HG03135 (cell line): ENCODE measurements around the gene ACAP2.
"Not testable (repeated sequence)": the region's sequence is repeated elsewhere in the genome, so short reads cannot be mapped to it uniquely, and the experiment has no call there.

Source experiments
- ATAC-seq: cut with Tn5 transposase; IDR thresholded peaks from one replicate; pipeline ENCODE4 v1.9.1; 2021; ENCODE audit warnings: mild to moderate bottlenecking, moderate library complexity; ENCODE audit not compliant: unreplicated experiment

The ACAP2 gene

DNA sequence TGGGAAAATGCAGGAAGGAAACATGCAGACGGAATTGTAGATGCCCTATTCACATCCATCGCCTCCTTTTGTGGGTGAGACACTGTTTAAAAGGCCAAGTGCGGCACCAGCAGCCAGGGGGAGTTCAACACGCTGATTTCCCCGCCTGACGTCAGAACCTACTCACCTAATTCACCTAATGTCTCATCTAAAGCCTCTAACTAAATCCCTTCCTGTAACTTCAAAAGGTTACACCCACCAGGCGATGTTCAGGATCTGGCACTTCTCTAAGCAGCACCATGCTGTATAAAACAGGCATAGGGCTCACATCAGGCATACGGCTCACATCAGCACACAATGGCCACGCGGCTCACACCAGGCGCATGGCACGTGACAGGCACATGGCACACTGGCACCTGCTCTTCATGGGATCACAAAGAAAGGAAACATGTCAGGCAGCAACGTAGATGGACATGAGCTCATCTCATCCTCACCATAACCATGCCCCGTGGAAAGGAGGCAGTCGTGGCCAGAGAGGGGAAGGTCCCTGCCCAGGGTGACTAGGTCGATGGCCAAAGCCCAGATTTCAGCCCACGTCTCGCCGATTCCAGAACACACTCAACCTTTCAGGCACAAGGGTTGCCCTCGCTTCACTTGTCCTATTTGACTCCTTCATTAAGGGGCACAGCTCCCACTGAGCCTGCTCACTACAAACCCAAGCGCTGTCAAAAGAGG, 193.6 kb downstream of the ACAP2 start:
- no peak for ATAC-seq

DNA sequence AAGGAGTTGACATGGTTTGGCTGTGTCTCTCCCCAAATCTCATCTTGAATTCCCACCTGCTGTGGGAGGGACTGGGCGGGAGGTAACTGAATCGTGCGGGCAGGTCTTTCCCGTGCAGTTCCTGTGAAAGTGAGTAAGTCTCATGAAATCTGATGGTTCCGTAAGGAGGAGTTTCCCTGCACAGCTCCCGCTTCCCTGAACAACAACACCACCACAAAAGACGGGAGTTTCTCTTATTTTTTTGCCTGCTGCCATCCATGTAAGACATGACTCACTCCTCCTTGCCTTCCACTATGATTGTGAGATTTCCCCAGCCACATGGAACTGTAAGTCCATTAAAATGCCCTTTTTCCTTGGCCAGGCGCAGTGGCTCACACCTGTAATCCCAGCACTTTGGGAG, 194.5 kb downstream of the ACAP2 start:
- ATAC-seq = no peak

DNA sequence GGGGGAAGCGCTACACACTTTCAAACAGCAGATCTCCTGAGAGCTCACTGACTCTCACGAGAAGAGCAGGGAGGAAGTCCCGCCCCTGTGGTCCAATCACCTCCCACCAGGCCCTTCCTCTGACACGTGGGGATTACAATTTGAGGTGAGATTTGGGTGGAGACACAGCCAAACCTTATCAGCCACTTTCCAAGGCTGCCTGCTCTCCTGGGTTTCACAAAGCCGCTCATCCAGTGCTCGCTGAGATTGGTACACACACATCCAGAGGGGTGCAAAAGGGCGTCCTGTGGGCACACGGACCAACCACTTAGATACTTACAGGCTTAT, 195.0 kb downstream of the ACAP2 start:
- ATAC-seq = no peak

DNA sequence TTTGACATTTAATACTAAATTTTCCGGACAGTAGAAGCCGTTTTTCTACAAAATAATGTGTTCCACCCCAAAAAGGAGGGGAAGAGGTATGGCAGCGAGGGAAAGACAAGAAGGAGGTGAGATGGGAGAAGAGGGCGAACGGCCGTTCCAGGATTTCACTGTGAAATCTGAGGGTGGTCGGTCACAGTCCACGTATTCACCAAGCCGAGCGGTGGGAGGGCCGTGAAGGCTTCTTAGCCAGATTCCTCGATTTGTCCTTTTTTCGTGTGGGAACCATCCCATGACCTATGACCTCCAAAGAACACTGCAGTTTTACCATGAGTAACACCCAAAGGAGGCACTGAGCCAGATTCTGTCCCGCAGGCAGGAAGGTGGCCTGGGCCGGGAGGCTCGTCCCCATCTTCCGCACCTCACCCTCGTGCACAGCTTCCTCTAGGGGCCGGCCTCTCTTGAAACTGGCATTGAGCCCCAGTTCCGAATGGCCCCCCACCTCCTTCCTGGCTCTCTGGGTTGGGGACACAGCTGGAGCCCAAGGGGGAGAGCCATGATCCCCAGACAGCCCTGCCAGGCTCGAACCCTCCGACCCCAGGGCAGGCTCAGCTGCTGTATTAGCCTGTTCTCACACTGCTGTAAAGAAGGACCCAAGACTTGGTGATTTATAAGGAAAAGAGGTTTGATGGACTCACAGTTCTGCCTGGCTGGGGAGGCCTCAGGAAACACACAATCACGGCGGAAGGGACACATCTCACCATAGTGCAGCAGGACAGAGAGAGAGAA, 195.5 kb downstream of the ACAP2 start:
- no peak for ATAC-seq

DNA sequence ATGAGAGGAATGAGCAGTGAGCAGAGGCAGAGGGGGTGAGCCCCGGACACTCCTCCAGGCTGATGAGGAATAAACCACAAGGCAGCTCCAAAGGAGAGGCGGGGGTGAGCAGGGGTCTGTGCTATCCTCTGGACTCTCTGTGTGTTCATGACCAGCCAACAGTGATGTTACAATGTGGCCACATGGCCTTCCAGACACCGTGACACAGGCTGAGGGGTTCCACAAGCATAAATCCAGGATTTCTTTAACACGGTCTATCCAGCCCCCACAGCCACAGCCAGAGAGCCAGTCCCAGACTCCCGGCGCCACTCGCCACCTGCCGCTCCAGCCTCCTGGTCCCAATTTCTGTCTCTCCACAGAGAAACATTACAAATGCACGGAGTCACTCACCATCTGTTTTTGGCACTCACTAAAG, 196.2 kb downstream of the ACAP2 start:
- ATAC-seq = no peak

DNA sequence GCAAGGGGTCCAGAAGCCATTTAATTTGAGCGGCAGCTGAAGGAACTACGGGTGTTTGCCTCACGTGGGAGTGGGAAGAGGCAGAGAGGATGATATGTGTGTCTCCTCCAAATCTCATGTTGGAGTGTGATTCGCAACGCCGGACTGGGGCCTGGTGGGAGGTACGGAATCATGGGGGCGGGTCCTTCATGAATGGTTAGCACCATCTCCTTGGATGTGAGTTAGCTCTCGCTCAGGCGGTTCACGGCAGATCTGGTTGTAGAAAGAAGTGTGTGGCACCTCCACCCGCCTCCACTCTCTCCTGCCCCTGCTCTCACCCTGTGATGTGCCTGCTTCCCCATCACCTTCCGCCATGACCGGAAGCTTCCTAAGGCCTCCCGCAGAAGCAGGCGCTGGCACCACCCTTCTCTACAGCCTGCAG, 197.3 kb downstream of the ACAP2 start:
- no peak for ATAC-seq

DNA sequence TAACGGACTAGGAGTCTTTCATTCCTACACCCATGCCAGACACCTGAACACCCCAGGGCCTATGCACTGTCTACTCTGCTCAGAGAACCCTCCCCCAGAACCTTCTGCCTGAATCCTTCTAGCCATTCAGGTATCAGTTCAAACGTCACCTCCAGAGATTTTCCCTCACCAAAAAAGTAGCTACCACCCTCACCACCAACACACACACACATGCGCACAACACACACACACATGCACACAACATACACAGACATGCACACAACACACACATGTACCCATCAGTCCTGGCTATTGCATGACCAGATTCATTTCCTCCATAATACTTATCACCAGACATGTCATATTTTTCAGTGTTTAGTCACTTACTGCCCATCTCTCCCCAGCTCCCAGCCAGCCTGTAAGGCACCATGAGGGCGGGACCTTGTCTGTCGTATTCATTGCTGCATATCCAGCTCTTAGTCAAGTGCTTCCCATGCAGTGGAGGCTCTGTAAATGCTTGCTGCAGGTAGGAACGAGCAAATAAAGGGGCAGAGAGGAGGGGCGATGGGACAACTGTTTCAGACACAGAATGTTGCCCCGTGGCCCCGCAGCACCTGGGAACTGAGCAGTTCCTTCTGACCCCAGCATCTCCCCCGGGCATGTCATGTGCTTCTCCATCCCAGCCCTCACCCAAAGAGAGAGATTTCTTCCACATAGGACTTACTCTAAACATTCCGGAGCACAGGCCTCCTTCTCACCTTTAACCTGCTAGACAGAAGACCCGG, 201.0 kb downstream of the ACAP2 start:
- no peak for ATAC-seq

DNA sequence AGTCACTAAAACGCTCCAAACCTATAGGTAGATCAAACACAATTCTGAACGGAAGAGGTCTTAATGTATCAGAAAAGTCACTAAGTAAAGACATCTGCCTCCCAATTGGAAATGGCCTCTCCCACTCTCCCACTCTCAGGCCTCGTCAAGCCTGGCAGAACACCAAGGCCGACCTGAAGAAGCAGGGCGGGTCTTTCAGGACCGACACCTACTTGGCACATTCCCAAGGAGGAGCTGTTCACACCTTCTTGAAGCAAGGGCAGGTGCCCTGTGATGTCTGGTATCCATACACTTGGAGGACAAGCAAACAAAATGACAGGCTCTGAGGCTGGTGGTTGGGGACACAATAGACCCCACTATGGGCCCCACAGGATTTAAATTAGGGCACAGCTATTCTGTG, 201.9 kb downstream of the ACAP2 start:
- no peak for ATAC-seq

DNA sequence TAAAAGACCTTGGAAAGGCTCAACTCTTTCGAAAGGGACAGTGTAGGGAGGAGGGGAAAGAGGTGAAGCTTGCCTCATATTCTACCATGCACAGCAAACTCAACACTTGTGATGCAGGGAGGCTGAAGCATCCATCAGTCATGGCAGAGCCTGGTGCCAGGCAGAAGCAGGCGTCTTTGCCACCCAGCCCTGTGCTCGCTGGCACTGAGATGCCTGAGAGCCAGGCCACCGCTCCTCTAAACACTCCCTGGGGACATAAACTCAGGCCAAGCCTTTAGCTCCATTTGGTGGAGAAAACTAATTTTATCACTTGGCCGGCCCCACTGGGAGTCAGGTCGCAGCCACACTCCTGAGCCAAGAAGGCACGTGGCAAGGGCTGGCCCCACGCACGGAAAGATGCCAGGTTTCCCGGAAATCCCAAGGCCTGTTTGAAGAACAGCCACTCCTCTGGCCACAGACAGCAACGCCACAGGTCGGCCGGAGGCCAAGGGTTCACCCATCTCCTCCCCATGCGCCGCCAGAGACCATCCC, 202.6 kb downstream of the ACAP2 start:
- ATAC-seq = no peak

DNA sequence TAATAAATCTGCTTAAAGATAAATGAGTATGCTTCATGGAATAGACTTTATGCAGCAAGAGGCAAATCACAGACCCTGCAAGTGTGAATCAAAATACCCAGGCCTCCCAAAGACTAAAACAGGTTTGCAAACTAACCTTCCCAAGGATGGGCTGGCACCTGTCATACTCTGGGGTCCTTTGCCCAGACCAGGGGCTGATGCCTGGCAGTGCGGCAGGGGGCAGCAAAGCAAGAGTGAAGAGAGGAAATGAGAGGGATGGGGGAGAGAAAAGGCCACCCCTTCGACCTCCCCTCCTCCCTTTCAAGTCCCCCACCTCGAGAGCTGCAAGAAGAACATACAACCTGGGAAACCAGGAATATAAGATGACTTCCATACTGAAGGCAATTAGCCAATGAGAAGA, 203.7 kb downstream of the ACAP2 start:
- ATAC-seq = no peak

DNA sequence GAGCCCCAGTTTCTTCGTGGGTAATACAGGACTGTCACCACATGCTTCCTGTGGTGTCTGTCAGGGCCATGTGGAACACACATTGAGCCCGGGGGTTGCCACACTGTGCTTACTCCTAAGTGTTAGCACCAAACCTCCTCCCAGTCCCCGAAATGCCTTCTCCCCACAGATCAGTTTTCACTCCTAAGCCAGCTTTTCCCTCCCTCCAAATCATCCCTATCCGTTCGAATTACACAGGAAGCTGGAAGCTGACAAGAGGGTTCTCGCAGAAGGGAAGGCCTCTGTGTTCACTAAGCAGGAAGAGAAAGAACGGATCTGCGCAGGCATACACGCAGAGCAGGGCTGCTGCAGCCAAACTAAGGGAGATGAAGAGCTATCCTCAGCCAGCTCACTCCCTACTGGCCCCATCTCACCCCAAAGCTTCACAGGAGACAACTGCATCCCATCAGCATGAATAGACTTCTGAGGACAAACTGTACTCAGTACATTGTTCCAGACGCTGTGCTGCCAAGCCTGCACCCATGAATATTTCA, 204.2 kb downstream of the ACAP2 start:
- ATAC-seq = no peak

DNA sequence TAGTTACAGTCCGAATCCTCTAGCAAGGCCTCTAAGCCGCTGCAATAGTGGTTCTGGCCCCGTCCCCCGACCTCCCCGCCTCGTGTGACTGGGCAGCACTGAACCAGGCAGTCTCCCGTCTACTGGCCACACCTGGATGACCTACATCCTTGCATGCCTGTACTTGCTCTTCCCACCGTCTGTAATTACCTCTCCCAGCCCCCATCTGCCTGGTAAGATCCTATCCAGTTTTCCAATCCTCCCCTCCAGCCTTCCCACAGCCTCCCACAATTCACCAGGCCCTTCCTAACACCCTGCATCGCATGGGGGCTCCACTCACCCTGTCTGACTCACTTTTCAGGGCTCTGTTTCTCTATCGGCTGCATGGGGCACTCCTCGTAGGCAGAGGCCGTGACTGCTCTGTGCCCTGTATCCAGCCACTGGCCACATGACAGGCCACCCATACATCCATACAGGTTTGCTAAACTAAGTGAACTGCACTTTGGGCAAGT, 204.7 kb downstream of the ACAP2 start:
- no peak for ATAC-seq

DNA sequence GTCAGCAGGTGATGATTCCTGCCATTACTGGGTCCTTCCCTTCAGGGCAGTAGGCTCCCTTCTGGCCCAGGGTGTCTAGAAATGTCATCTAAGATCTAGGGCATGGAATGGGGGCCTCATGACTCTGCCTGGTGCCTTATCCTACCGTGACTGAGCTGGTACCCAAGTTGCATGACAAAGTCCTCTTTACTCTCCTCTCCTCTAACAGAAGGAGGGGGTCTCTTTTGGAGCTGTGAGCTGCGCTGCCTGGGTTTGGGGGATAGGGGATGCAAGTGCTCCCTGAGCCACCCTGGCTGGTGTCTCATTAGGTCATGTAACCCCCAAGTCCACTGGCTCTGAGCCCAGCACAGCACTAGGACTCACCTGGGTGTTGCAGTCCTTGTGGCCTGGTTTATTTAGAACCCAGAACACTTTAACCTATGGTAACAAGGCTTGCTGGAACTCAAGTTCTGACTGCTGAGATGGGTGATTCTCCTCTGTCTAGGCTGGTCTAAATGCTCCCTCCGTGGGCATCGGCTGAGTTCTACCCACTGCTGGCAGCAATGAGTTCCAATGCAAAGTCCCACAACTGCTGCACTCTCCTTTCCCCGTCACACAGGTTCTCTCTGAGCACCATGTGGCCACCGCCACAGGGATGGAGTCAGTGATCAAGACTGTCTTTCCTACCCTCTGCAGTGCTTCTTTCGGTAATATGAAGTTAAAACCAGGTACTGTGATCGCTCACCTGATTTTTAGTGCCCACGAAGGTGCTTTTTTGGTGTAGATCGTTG, 205.8 kb downstream of the ACAP2 start:
- ATAC-seq = no peak

DNA sequence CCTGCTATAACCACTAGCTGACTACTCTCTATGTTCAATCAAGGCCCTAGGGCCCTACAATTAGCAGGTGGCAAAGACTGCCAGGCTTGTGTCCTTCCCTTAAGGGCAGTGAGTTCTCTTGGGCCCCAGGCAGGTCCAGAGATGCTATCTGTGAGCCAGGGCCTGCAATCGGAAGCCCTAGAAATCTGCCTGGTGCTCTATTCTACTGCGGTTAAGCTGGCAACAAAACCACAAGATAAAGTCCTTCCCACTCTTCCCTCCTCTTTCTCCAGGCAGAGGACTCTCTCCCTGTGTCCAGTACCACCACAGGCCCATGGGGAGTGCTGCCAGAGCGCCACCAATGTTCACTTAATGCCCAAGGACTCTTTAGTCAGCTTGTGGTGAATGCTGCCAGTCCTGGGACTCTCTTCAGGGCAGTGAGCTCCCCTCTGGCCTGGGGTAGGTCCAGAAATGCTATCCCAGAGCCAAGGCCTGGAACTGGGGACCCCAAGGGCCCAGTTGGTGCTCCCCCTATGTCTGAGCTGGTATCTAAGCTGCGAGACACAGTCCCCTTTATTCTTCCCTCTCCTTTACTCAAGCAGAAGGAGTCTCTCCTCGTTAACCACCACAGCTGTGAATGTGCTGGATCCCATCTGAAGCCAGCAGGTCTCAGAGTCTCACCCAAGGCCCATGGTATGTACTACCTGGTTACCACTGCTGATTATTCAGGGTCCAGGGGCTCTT, 206.6 kb downstream of the ACAP2 start:
- ATAC-seq = no peak

DNA sequence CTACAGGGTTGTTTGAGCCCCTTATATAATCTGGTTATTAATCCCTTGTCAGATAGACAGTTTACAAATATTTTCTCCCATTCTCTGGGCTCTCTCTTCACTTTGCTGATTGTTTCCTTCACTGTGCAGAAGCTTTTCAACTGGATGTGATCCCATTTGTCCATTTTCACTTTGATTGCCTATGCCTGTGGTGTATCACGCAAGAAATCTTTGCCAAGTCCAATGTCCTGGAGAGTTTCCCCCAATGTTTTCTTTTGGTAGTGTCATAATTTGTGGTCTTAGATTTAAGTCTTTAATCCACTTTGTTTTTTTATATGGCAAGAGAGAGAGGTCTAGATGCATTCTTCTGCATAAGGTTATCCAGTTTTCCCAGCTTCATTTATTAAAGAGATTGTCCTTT, 212.6 kb downstream of the ACAP2 start:
- no peak for ATAC-seq

DNA sequence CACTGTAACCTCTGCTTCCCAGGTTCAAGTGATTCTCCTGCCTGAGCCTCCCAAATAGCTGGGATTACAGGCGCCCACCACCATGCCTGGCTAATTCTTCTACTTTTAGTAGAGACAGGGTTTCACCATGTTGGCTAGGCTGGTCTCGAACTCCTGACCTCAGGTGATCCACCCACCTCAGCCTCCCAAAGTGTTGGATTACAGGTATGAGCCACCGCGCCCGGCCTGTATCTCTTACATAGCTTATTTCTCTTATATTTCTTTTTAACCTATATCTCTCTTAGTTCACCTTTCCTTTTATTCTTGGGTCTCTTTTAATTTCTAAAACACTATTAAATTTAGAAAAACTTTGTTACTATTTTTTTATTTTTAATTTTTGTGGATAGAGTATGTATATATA, 213.9 kb downstream of the ACAP2 start:
- ATAC-seq = not testable (repeated sequence)

DNA sequence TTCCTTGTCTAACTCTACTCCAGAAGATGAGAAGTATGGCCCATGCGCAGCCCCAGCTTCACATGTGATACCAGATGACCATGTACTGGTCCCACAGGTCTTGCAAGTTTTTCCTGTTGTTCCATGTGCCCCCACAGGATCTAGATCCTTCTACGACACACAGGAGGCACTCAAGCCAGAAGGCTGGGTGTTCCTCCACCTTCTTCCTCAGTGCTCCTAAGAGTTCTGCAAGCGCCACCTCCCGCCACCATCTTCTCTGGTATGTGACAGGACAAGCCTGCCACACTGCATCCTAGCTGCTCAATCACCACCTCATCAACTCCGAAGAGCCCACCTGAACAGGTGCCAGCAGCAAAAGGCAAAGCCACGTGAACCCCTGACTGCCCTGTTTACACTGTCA, 214.9 kb downstream of the ACAP2 start:
- no peak for ATAC-seq

DNA sequence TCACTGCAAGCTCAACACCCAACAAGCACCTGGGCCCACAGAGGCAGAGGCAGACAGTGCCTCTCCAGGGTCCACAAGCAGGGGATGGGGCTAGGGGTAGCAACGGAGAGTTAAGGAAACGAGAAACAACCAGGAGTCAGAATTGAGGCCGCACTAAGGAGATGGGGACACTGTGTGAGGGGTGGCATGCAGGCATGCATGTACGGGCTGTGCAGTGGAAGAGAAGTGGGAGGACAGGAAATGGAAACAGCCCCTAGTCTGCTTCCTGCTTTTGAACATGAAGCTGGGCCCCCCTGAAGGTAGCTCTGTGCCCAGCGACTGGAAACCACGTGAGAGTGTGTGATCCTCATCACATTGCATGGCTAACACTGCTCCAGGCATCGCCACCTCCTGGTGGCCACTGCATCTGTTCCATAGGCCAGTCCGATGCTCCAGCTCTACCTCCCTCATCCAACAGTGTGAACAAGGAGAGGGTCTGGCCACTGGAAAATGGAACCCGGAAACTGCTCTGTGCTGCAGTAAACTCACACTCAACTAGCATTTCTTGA, 215.8 kb downstream of the ACAP2 start:
- no peak for ATAC-seq

DNA sequence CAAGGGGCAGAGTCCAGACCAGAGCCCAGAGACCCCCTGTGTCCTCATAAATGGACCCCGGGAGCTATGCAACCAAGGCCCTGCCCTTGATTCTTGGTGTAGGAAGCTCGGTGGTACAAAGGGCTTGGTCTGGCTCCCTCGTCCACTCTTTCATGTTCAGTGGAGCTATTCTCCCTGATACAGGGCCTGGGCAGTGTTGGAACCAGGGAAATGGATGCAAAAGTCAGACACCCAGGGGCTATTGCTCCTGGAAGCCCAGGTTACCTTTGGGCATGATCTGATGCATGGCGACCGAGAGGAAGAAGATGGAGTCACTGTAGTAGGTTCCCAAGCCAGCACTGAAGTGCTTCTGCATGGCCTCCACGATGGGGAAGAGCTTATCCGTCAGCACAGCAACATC, 216.4 kb downstream of the ACAP2 start:
- no peak for ATAC-seq
